H9 (cell line): ENCODE data around the gene PIK3CD. TPM values are rescaled to one million over a fixed set of nuclear protein-coding genes. Genes with fewer than 3 reads are reported as not detected.
A peak's percentile ranks its signal among the peaks of the same experiment; 100 is the strongest.

Experiments used
- DNase-seq: peaks from one replicate; pipeline ENCODE4 v3.0.0-alpha.2; 2017
- H2AFZ ChIP-seq: one replicate; pipeline ENCODE4 v1.6.1; 2013; ENCODE audit warnings: mild to moderate bottlenecking, low read length, control low read depth, moderate library complexity
- H2AK5ac ChIP-seq: 2 replicates; pipeline ENCODE4 v1.6.1; 2013; ENCODE audit warnings: low read length, control low read depth, mixed read lengths; ENCODE audit not compliant: insufficient read length
- H2BK120ac ChIP-seq: one replicate; pipeline ENCODE4 v1.6.1; 2013; ENCODE audit warnings: low read depth, mild to moderate bottlenecking, low read length, control low read depth, inconsistent platforms; ENCODE audit not compliant: poor library complexity, severe bottlenecking
- H2BK12ac ChIP-seq: 2 replicates; pipeline ENCODE4 v1.6.1; 2013; ENCODE audit warnings: low read length, control low read depth, mixed read lengths, low read depth; ENCODE audit not compliant: insufficient read length
- H2BK15ac ChIP-seq: 2 replicates; pipeline ENCODE4 v1.6.1; 2013; ENCODE audit warnings: low read depth, low read length, control low read depth
- H2BK20ac ChIP-seq: one replicate; pipeline ENCODE4 v1.6.1; 2013; ENCODE audit warnings: low read depth, mild to moderate bottlenecking, low read length, control low read depth, inconsistent platforms; ENCODE audit not compliant: poor library complexity, severe bottlenecking
- H2BK5ac ChIP-seq: 2 replicates; pipeline ENCODE4 v1.6.1; 2013; ENCODE audit warnings: low read length, control low read depth, mixed read lengths; ENCODE audit not compliant: insufficient read length
- H3K14ac ChIP-seq: 2 replicates; pipeline ENCODE4 v1.6.1; 2013; ENCODE audit warnings: low read length, control low read depth; ENCODE audit not compliant: insufficient read depth
- H3K18ac ChIP-seq: 2 replicates; pipeline ENCODE4 v1.6.1; 2013; ENCODE audit warnings: low read depth, mild to moderate bottlenecking, mixed read lengths, low read length, control low read depth; ENCODE audit not compliant: insufficient read length
- H3K23ac ChIP-seq: 2 replicates; pipeline ENCODE4 v1.6.1; 2013; ENCODE audit warnings: low read length, control low read depth, mixed read lengths, low read depth; ENCODE audit not compliant: insufficient read length
- H3K23me2 ChIP-seq: 2 replicates; pipeline ENCODE4 v1.6.1; 2013; ENCODE audit warnings: low read depth, mild to moderate bottlenecking, mixed read lengths, low read length, control low read depth; ENCODE audit not compliant: insufficient read length, poor library complexity, severe bottlenecking
- H3K27ac ChIP-seq: 2 replicates; pipeline ENCODE4 v1.5.1; 2013; ENCODE audit warnings: low read length, control low read depth, mixed read lengths, low read depth; ENCODE audit not compliant: insufficient read length
- H3K27me3 ChIP-seq: 2 replicates; pipeline ENCODE4 v1.6.1; 2013; ENCODE audit warnings: low read length, control low read depth, inconsistent platforms; ENCODE audit not compliant: insufficient read depth
- H3K4ac ChIP-seq: 2 replicates; pipeline ENCODE4 v1.6.1; 2013; ENCODE audit warnings: low read depth, mild to moderate bottlenecking, control low read depth, inconsistent platforms, low read length, moderate library complexity
- H3K4me1 ChIP-seq: 2 replicates; pipeline ENCODE4 v1.6.1; 2013; ENCODE audit warnings: low read length, control low read depth, inconsistent platforms; ENCODE audit not compliant: insufficient read depth
- H3K4me2 ChIP-seq: 2 replicates; pipeline ENCODE4 v1.6.1; 2013; ENCODE audit warnings: low read length, control low read depth, mixed read lengths; ENCODE audit not compliant: insufficient read length, insufficient read depth
- H3K56ac ChIP-seq: 2 replicates; pipeline ENCODE4 v1.6.1; 2013; ENCODE audit warnings: low read depth, mild to moderate bottlenecking, mixed read lengths, low read length, control low read depth; ENCODE audit not compliant: insufficient read length
- H3K79me1 ChIP-seq: 2 replicates; pipeline ENCODE4 v1.6.1; 2013; ENCODE audit warnings: low read depth, mild to moderate bottlenecking, moderate library complexity, low read length, control low read depth, inconsistent platforms; ENCODE audit not compliant: insufficient read depth, poor library complexity, severe bottlenecking
- H3K79me2 ChIP-seq: 2 replicates; pipeline ENCODE4 v1.6.1; 2013; ENCODE audit warnings: low read length, control low read depth, inconsistent platforms; ENCODE audit not compliant: insufficient read depth
- H3K9ac ChIP-seq: 2 replicates; pipeline ENCODE4 v1.6.1; 2013; ENCODE audit warnings: low read length, control low read depth, mixed read lengths; ENCODE audit not compliant: insufficient read length; ENCODE audit errors: extremely low read depth
- H3K9me3 ChIP-seq: one replicate; pipeline ENCODE4 v1.6.1; 2013; ENCODE audit warnings: low read depth, low read length, inconsistent platforms; ENCODE audit not compliant: control insufficient read depth
- H3T11ph ChIP-seq: one replicate; pipeline ENCODE4 v1.6.1; 2013; ENCODE audit warnings: mild to moderate bottlenecking, low read length, control low read depth, inconsistent platforms
- H4K20me1 ChIP-seq: one replicate; pipeline ENCODE4 v1.6.1; 2013; ENCODE audit not compliant: control insufficient read depth, insufficient read length, insufficient read depth
- H4K5ac ChIP-seq: 2 replicates; pipeline ENCODE4 v1.6.1; 2013; ENCODE audit warnings: low read depth, mild to moderate bottlenecking, mixed read lengths, low read length, control low read depth; ENCODE audit not compliant: insufficient read length
- H4K8ac ChIP-seq: replicated peaks from 2 replicates; pipeline ENCODE4 v1.6.1; 2013; ENCODE audit warnings: low read length, control low read depth, mixed read lengths, low read depth; ENCODE audit not compliant: insufficient read length
- H4K91ac ChIP-seq: 2 replicates; pipeline ENCODE4 v1.6.1; 2013; ENCODE audit warnings: low read depth, mild to moderate bottlenecking, moderate library complexity, mixed read lengths, low read length, control low read depth; ENCODE audit not compliant: insufficient read length
- H3K27ac Mint-ChIP-seq, 3 experiments: 2 replicates in 2 of 3; 3 replicates in 1 of 3; pipeline ENCODE4 v1.8.0; 2020 to 2021; ENCODE audit warnings: mixed read lengths in 3 of 3, mild to moderate bottlenecking in 1 of 3, moderate library complexity in 1 of 3
- H3K27me3 Mint-ChIP-seq: 2 replicates; pipeline ENCODE4 v1.8.0; 2021; ENCODE audit warnings: low read depth, mild to moderate bottlenecking, moderate library complexity, mixed read lengths
- H3K36me3 Mint-ChIP-seq, 3 experiments: 2 replicates in 2 of 3; 3 replicates in 1 of 3; pipeline ENCODE4 v1.8.0; 2020 to 2021; ENCODE audit warnings: low read depth in 3 of 3, mixed read lengths in 3 of 3; ENCODE audit not compliant: insufficient read depth in 1 of 3
- H3K4me1 Mint-ChIP-seq, 2 experiments: 2 replicates each; pipeline ENCODE4 v1.8.0; 2020; ENCODE audit warnings: mixed read lengths in 2 of 2
- H3K4me3 Mint-ChIP-seq, 2 experiments: 2 replicates in 1 of 2; 3 replicates in 1 of 2; pipeline ENCODE4 v1.8.0; 2020 to 2021; ENCODE audit warnings: mild to moderate bottlenecking in 2 of 2, mixed read lengths in 2 of 2, moderate library complexity in 1 of 2
- H3K9me3 Mint-ChIP-seq, 2 experiments: 2 replicates in 1 of 2; 3 replicates in 1 of 2; pipeline ENCODE4 v1.8.0; 2020; ENCODE audit warnings: mild to moderate bottlenecking in 2 of 2, mixed read lengths in 2 of 2, moderate library complexity in 1 of 2
- WGBS: extraction: QIAGEN DNeasy Blood & Tissue Kit; methylation state at CpG from one replicate; pipeline ENCODE4 v1.1.7; 2013; ENCODE audit warnings: missing lambda C conversion rate, low lambda C conversion rate, mixed read lengths; ENCODE audit not compliant: insufficient read length; ENCODE audit errors: extremely low coverage; 5-methylcytosine and 5-hydroxymethylcytosine counted together
- total RNA-seq: library from RNA; stranded (reverse); gene quantifications from 2 replicates; pipeline ENCODE4 v1.2.1, GENCODE V29; 2021
- TF ChIP-seq, protein P1 (sequence below): fragments of 200-600 bp; sonication (generic); conservative IDR thresholded peaks from 3 replicates; pipeline ENCODE4 v1.8.0; 2021; ENCODE audit warnings: antibody characterized with exemption, mild to moderate bottlenecking

The PIK3CD gene
- total RNA-seq, 1 experiment from 2014 or later, result 10.0 TPM

DNA sequence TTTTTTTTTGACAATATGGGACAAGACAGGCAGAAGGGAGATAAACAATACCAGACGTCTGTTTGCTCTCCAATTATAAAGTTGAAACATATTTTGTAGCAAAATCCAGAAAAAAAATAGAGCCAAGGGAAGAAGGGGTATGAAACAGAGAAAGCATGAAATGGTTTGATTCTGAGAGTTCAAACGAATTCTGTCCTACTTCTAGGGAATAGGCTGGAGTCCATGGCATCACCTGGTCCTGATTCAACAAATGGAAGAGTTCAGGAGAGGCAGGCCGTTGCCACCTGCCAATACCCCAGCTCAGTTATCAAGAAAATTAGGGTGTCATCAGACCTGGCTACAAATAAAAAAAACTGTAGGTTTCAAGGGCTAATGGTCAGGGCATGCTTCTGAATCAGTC lies 100.4 kb downstream of the PIK3CD start:
- Histone ChIP-seq H2AK5ac (no peak overlapping the region), H4K20me1 (no peaks in the 10 kb centered on the region), H2BK5ac (no peak overlapping the region), H3K4me2 (no peak overlapping the region), H3K4ac (no peak overlapping the region), H3K9me3 (no peaks in the 10 kb centered on the region), H3K79me1 (no peaks in the 10 kb centered on the region), H3K9ac (no peak overlapping the region), H3K27ac (no peak overlapping the region), H2BK15ac (no peak overlapping the region), H2BK12ac (no peak overlapping the region), H2BK20ac (no peak overlapping the region), H4K91ac (no peak overlapping the region), H2AFZ (no peak overlapping the region), H3K4me1 (no peaks in the 10 kb centered on the region), H3K23me2 (no peaks in the 10 kb centered on the region), H3K18ac (no peak overlapping the region), H4K5ac (no peak overlapping the region), H3K79me2 (no peaks in the 10 kb centered on the region; the same call in 1 of the 2 replicates), H3T11ph (no peak overlapping the region), H3K14ac (no peak overlapping the region), H4K8ac (no peak overlapping the region), H3K27me3 (no peaks in the 10 kb centered on the region), H2BK120ac (no peak overlapping the region), H3K23ac (no peak overlapping the region), H3K56ac (no peak overlapping the region)
- no peak for DNase-seq
- Mint-ChIP-seq H3K27me3 (no peaks in the 10 kb centered on the region; the same call in 1 of the 2 replicates), H3K9me3 (no peaks in the 10 kb centered on the region), H3K27ac (0 out of 7 replicates have a peak overlapping the region, but pooled peaks of 1 of the 3 experiments have one; percentile 9), H3K4me3 (no peak overlapping the region), H3K4me1 (peaks cover 11 to 19% of the 10 kb centered on the region in 2 experiments), H3K36me3 (peaks cover 28 to 67% (median 65%) of the 10 kb centered on the region in 3 experiments; a peak in 6 of 7 replicates)
- TF ChIP-seq, protein P1, sequence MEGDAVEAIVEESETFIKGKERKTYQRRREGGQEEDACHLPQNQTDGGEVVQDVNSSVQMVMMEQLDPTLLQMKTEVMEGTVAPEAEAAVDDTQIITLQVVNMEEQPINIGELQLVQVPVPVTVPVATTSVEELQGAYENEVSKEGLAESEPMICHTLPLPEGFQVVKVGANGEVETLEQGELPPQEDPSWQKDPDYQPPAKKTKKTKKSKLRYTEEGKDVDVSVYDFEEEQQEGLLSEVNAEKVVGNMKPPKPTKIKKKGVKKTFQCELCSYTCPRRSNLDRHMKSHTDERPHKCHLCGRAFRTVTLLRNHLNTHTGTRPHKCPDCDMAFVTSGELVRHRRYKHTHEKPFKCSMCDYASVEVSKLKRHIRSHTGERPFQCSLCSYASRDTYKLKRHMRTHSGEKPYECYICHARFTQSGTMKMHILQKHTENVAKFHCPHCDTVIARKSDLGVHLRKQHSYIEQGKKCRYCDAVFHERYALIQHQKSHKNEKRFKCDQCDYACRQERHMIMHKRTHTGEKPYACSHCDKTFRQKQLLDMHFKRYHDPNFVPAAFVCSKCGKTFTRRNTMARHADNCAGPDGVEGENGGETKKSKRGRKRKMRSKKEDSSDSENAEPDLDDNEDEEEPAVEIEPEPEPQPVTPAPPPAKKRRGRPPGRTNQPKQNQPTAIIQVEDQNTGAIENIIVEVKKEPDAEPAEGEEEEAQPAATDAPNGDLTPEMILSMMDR, result no peak
- no CpG with 5 or more reads among the region's 3 CpGs for WGBS
